ENCODE measurements around the gene GNL1. TPM values are rescaled to one million over a fixed set of nuclear protein-coding genes. Genes with fewer than 3 reads are reported as not detected.

Gene GNL1
- total and polyA plus RNA-seq, 9 of the 15 experiments (the other 6 are each of a cell fraction or from before 2014, with no cell fraction given), result 0.73 to 112 (median 58.0) TPM

- no peak for TF ChIP-seq THAP12 (CRISPR knock-in tag; IDR thresholded peaks at IDR 0.05)
- TF ChIP-seq ZNF277 (CRISPR knock-in tag; IDR thresholded peaks at IDR 0.05; ENCODE audit: borderline replicate concordance), result no peak
- peak; percentile 96 to 99 for TF ChIP-seq MAZ (CRISPR knock-in tag; conservative IDR thresholded peaks at IDR 0.05 in 1 of 2, IDR thresholded peaks at IDR 0.05 in 1 of 2)
- peak; percentile 83 for TF ChIP-seq ATF1 (CRISPR knock-in tag; IDR thresholded peaks at IDR 0.05)
- TF ChIP-seq ATF1 (tag; IDR thresholded peaks at IDR 0.05), result peak; percentile 96
- peak; percentile 96 for TF ChIP-seq DIDO1 (tag; IDR thresholded peaks at IDR 0.05; ENCODE audit: low read depth)
- TF ChIP-seq SIX5 (IDR thresholded peaks at IDR 0.05; ENCODE audit: borderline replicate concordance in 1 of 2, insufficient read depth in 1 of 2, low read depth in 1 of 2, low read length in 2 of 2), result no peak
- TF ChIP-seq ZNF639 (CRISPR knock-in tag; conservative IDR thresholded peaks at IDR 0.05 in 1 of 2, IDR thresholded peaks at IDR 0.05 in 1 of 2), result peak in 1 of 2 experiments; percentile 92; a peak in 2 of 4 replicates
- peak; percentile 99 for TF ChIP-seq ZBTB40 (IDR thresholded peaks at IDR 0.05)
- no peak for TF ChIP-seq ZBTB40 (CRISPR knock-in tag; IDR thresholded peaks at IDR 0.05)
- TF ChIP-seq ILF3 (IDR thresholded peaks at IDR 0.05; ENCODE audit: borderline replicate concordance), result no peak
- no peak for TF ChIP-seq ZNF311 (CRISPR knock-in tag; IDR thresholded peaks at IDR 0.05)
These were observed 14.9 kb upstream of the GNL1 start, which contains the start of gene ABCF1 (continued) for GRCh38 chr6:30571075-30571761.

All from K562 (cell line).